H1 (cell line): ENCODE results near the gene HSF5. TPM values are rescaled to one million over a fixed set of nuclear protein-coding genes. Genes with fewer than 3 reads are reported as not detected.

ENCODE experiments used
- CEBPB ChIP-seq: IDR thresholded peaks from 2 replicates; pipeline ENCODE4 v1.6.1; 2012; ENCODE audit warnings: low read depth, low read length
- HDAC6 ChIP-seq: IDR thresholded peaks from one replicate; pipeline ENCODE4 v1.7.1; 2012; ENCODE audit warnings: low read depth, mild to moderate bottlenecking, inconsistent platforms, low read length, moderate library complexity
- MAFK ChIP-seq: IDR thresholded peaks from 2 replicates; pipeline ENCODE4 v1.6.1; 2012; ENCODE audit warnings: low read depth, mild to moderate bottlenecking, improper control_type of control experiment, low read length
- NRF1 ChIP-seq: IDR thresholded peaks from 2 replicates; pipeline ENCODE4 v1.6.1; 2011; ENCODE audit warnings: mild to moderate bottlenecking, low read depth, low read length, improper control_type of control experiment
- polyA plus RNA-seq, 7 experiments: library from polyadenylated mRNA; depleted of rRNA in 3 of 7; stranded (reverse) in 5 of 7; unstranded in 2 of 7; fragments of >200 nt in 5 of 7; fragments of 200-250 nt in 2 of 7; gene quantifications; 1 replicate in 5 of 7; 2 replicates in 1 of 7; 4 replicates in 1 of 7; pipeline versions ENCODE4 v1.2.1 to v1.2.3, GENCODE V29; 2011 to 2013; ENCODE audit warnings: missing spikeins in 2 of 7, mixed read lengths in 2 of 7
- total RNA-seq: library from RNA; stranded (reverse); fragmentation: NEBNext Ultra II Directional; extraction: Animal tissue kit (Norgen Biotek cat#: 25700); gene quantifications from 2 replicates; pipeline ENCODE4 v1.2.1, GENCODE V29; 2021

Gene HSF5
- total and polyA plus RNA-seq, 2 of the 8 experiments (the other 6 are each of a cell fraction or from before 2014, with no cell fraction given) = not detected

GRCh38 chr17:58371300-58371950, 116.8 kb downstream of the HSF5 start (continued):
- TF ChIP-seq MAFK (no peak), NRF1 (no peak), HDAC6 (no peak), CEBPB (no peak)
